Panc1 (cell line): ENCODE data around the gene TBC1D23.

ENCODE experiments used
- POLR2AphosphoS5 ChIP-seq: IDR thresholded peaks from 2 replicates; pipeline ENCODE4 v1.6.1; 2012; ENCODE audit warnings: mild to moderate bottlenecking, low read depth, low read length, moderate library complexity
- REST ChIP-seq, 2 experiments: IDR thresholded peaks; 2 replicates each; pipeline ENCODE4 v1.6.1; 2011 to 2012; ENCODE audit warnings: low read depth in 2 of 2, control low read depth in 1 of 2, low read length in 1 of 2, mild to moderate bottlenecking in 1 of 2, moderate library complexity in 1 of 2; ENCODE audit not compliant: insufficient read depth in 1 of 2
- TF ChIP-seq, protein P1 (sequence below): fragments of 450-650 bp; IDR thresholded peaks from 2 replicates; pipeline ENCODE4 v1.5.1; 2017; ENCODE audit warnings: mild to moderate bottlenecking

DNA sequence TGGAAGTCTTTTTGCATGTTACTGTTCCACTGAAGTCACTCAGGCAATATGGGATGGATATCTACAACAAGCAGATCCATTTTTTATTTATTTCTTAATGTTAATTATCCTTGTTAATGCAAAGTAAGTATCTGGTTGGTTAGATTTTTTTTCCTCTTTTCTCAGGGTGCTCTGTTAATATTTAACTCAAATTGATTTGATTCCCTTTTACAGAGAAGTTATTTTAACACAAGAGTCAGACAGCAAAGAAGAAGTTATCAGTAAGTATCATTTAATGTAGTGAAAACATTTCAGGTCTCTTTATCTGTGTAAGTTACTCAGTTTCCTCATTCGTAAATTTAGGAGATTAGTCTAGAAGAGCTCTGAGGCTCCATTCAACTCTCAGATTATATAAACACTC is 34.3 kb downstream of the TBC1D23 start:
- TF ChIP-seq, protein P1, sequence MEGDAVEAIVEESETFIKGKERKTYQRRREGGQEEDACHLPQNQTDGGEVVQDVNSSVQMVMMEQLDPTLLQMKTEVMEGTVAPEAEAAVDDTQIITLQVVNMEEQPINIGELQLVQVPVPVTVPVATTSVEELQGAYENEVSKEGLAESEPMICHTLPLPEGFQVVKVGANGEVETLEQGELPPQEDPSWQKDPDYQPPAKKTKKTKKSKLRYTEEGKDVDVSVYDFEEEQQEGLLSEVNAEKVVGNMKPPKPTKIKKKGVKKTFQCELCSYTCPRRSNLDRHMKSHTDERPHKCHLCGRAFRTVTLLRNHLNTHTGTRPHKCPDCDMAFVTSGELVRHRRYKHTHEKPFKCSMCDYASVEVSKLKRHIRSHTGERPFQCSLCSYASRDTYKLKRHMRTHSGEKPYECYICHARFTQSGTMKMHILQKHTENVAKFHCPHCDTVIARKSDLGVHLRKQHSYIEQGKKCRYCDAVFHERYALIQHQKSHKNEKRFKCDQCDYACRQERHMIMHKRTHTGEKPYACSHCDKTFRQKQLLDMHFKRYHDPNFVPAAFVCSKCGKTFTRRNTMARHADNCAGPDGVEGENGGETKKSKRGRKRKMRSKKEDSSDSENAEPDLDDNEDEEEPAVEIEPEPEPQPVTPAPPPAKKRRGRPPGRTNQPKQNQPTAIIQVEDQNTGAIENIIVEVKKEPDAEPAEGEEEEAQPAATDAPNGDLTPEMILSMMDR: no peak
- TF ChIP-seq POLR2AphosphoS5 (no peak), REST (IDR thresholded peaks at IDR 0.05; ENCODE audit: insufficient read depth in 1 of 2, low read depth in 2 of 2, low read length in 1 of 2) (no peak)
